H9 (cell line): ENCODE results near the gene FBXO17. TPM values are rescaled to one million over a fixed set of nuclear protein-coding genes. Genes with fewer than 3 reads are reported as not detected.

Experiments used
- DNase-seq: peaks from one replicate; pipeline ENCODE4 v3.0.0-alpha.2; 2017
- H2AFZ ChIP-seq: one replicate; pipeline ENCODE4 v1.6.1; 2013; ENCODE audit warnings: mild to moderate bottlenecking, low read length, control low read depth, moderate library complexity
- H2AK5ac ChIP-seq: 2 replicates; pipeline ENCODE4 v1.6.1; 2013; ENCODE audit warnings: low read length, control low read depth, mixed read lengths; ENCODE audit not compliant: insufficient read length
- H2BK120ac ChIP-seq: one replicate; pipeline ENCODE4 v1.6.1; 2013; ENCODE audit warnings: low read depth, mild to moderate bottlenecking, low read length, control low read depth, inconsistent platforms; ENCODE audit not compliant: poor library complexity, severe bottlenecking
- H2BK12ac ChIP-seq: 2 replicates; pipeline ENCODE4 v1.6.1; 2013; ENCODE audit warnings: low read length, control low read depth, mixed read lengths, low read depth; ENCODE audit not compliant: insufficient read length
- H2BK15ac ChIP-seq: 2 replicates; pipeline ENCODE4 v1.6.1; 2013; ENCODE audit warnings: low read depth, low read length, control low read depth
- H2BK20ac ChIP-seq: one replicate; pipeline ENCODE4 v1.6.1; 2013; ENCODE audit warnings: low read depth, mild to moderate bottlenecking, low read length, control low read depth, inconsistent platforms; ENCODE audit not compliant: poor library complexity, severe bottlenecking
- H2BK5ac ChIP-seq: 2 replicates; pipeline ENCODE4 v1.6.1; 2013; ENCODE audit warnings: low read length, control low read depth, mixed read lengths; ENCODE audit not compliant: insufficient read length
- H3K14ac ChIP-seq: 2 replicates; pipeline ENCODE4 v1.6.1; 2013; ENCODE audit warnings: low read length, control low read depth; ENCODE audit not compliant: insufficient read depth
- H3K18ac ChIP-seq: 2 replicates; pipeline ENCODE4 v1.6.1; 2013; ENCODE audit warnings: low read depth, mild to moderate bottlenecking, mixed read lengths, low read length, control low read depth; ENCODE audit not compliant: insufficient read length
- H3K23ac ChIP-seq: 2 replicates; pipeline ENCODE4 v1.6.1; 2013; ENCODE audit warnings: low read length, control low read depth, mixed read lengths, low read depth; ENCODE audit not compliant: insufficient read length
- H3K23me2 ChIP-seq: 2 replicates; pipeline ENCODE4 v1.6.1; 2013; ENCODE audit warnings: low read depth, mild to moderate bottlenecking, mixed read lengths, low read length, control low read depth; ENCODE audit not compliant: insufficient read length, poor library complexity, severe bottlenecking
- H3K27ac ChIP-seq: 2 replicates; pipeline ENCODE4 v1.5.1; 2013; ENCODE audit warnings: low read length, control low read depth, mixed read lengths, low read depth; ENCODE audit not compliant: insufficient read length
- H3K27me3 ChIP-seq: 2 replicates; pipeline ENCODE4 v1.6.1; 2013; ENCODE audit warnings: low read length, control low read depth, inconsistent platforms; ENCODE audit not compliant: insufficient read depth
- H3K4ac ChIP-seq: 2 replicates; pipeline ENCODE4 v1.6.1; 2013; ENCODE audit warnings: low read depth, mild to moderate bottlenecking, control low read depth, inconsistent platforms, low read length, moderate library complexity
- H3K4me1 ChIP-seq: 2 replicates; pipeline ENCODE4 v1.6.1; 2013; ENCODE audit warnings: low read length, control low read depth, inconsistent platforms; ENCODE audit not compliant: insufficient read depth
- H3K4me2 ChIP-seq: 2 replicates; pipeline ENCODE4 v1.6.1; 2013; ENCODE audit warnings: low read length, control low read depth, mixed read lengths; ENCODE audit not compliant: insufficient read length, insufficient read depth
- H3K56ac ChIP-seq: 2 replicates; pipeline ENCODE4 v1.6.1; 2013; ENCODE audit warnings: low read depth, mild to moderate bottlenecking, mixed read lengths, low read length, control low read depth; ENCODE audit not compliant: insufficient read length
- H3K79me1 ChIP-seq: 2 replicates; pipeline ENCODE4 v1.6.1; 2013; ENCODE audit warnings: low read depth, mild to moderate bottlenecking, moderate library complexity, low read length, control low read depth, inconsistent platforms; ENCODE audit not compliant: insufficient read depth, poor library complexity, severe bottlenecking
- H3K79me2 ChIP-seq: 2 replicates; pipeline ENCODE4 v1.6.1; 2013; ENCODE audit warnings: low read length, control low read depth, inconsistent platforms; ENCODE audit not compliant: insufficient read depth
- H3K9ac ChIP-seq: 2 replicates; pipeline ENCODE4 v1.6.1; 2013; ENCODE audit warnings: low read length, control low read depth, mixed read lengths; ENCODE audit not compliant: insufficient read length; ENCODE audit errors: extremely low read depth
- H3K9me3 ChIP-seq: one replicate; pipeline ENCODE4 v1.6.1; 2013; ENCODE audit warnings: low read depth, low read length, inconsistent platforms; ENCODE audit not compliant: control insufficient read depth
- H3T11ph ChIP-seq: one replicate; pipeline ENCODE4 v1.6.1; 2013; ENCODE audit warnings: mild to moderate bottlenecking, low read length, control low read depth, inconsistent platforms
- H4K20me1 ChIP-seq: one replicate; pipeline ENCODE4 v1.6.1; 2013; ENCODE audit not compliant: control insufficient read depth, insufficient read length, insufficient read depth
- H4K5ac ChIP-seq: 2 replicates; pipeline ENCODE4 v1.6.1; 2013; ENCODE audit warnings: low read depth, mild to moderate bottlenecking, mixed read lengths, low read length, control low read depth; ENCODE audit not compliant: insufficient read length
- H4K8ac ChIP-seq: replicated peaks from 2 replicates; pipeline ENCODE4 v1.6.1; 2013; ENCODE audit warnings: low read length, control low read depth, mixed read lengths, low read depth; ENCODE audit not compliant: insufficient read length
- H4K91ac ChIP-seq: 2 replicates; pipeline ENCODE4 v1.6.1; 2013; ENCODE audit warnings: low read depth, mild to moderate bottlenecking, moderate library complexity, mixed read lengths, low read length, control low read depth; ENCODE audit not compliant: insufficient read length
- H3K27ac Mint-ChIP-seq, 3 experiments: 2 replicates in 2 of 3; 3 replicates in 1 of 3; pipeline ENCODE4 v1.8.0; 2020 to 2021; ENCODE audit warnings: mixed read lengths in 3 of 3, mild to moderate bottlenecking in 1 of 3, moderate library complexity in 1 of 3
- H3K27me3 Mint-ChIP-seq: 2 replicates; pipeline ENCODE4 v1.8.0; 2021; ENCODE audit warnings: low read depth, mild to moderate bottlenecking, moderate library complexity, mixed read lengths
- H3K36me3 Mint-ChIP-seq, 3 experiments: 2 replicates in 2 of 3; 3 replicates in 1 of 3; pipeline ENCODE4 v1.8.0; 2020 to 2021; ENCODE audit warnings: low read depth in 3 of 3, mixed read lengths in 3 of 3; ENCODE audit not compliant: insufficient read depth in 1 of 3
- H3K4me1 Mint-ChIP-seq, 2 experiments: 2 replicates each; pipeline ENCODE4 v1.8.0; 2020; ENCODE audit warnings: mixed read lengths in 2 of 2
- H3K4me3 Mint-ChIP-seq, 2 experiments: 2 replicates in 1 of 2; 3 replicates in 1 of 2; pipeline ENCODE4 v1.8.0; 2020 to 2021; ENCODE audit warnings: mild to moderate bottlenecking in 2 of 2, mixed read lengths in 2 of 2, moderate library complexity in 1 of 2
- H3K9me3 Mint-ChIP-seq, 2 experiments: 2 replicates in 1 of 2; 3 replicates in 1 of 2; pipeline ENCODE4 v1.8.0; 2020; ENCODE audit warnings: mild to moderate bottlenecking in 2 of 2, mixed read lengths in 2 of 2, moderate library complexity in 1 of 2
- WGBS: extraction: QIAGEN DNeasy Blood & Tissue Kit; methylation state at CpG from one replicate; pipeline ENCODE4 v1.1.7; 2013; ENCODE audit warnings: missing lambda C conversion rate, low lambda C conversion rate, mixed read lengths; ENCODE audit not compliant: insufficient read length; ENCODE audit errors: extremely low coverage; 5-methylcytosine and 5-hydroxymethylcytosine counted together
- total RNA-seq: library from RNA; stranded (reverse); gene quantifications from 2 replicates; pipeline ENCODE4 v1.2.1, GENCODE V29; 2021
- TF ChIP-seq, protein P1 (sequence below): fragments of 200-600 bp; sonication (generic); conservative IDR thresholded peaks from 3 replicates; pipeline ENCODE4 v1.8.0; 2021; ENCODE audit warnings: antibody characterized with exemption, mild to moderate bottlenecking

The FBXO17 gene
- total RNA-seq, 1 experiment from 2014 or later: 25.5 TPM

DNA sequence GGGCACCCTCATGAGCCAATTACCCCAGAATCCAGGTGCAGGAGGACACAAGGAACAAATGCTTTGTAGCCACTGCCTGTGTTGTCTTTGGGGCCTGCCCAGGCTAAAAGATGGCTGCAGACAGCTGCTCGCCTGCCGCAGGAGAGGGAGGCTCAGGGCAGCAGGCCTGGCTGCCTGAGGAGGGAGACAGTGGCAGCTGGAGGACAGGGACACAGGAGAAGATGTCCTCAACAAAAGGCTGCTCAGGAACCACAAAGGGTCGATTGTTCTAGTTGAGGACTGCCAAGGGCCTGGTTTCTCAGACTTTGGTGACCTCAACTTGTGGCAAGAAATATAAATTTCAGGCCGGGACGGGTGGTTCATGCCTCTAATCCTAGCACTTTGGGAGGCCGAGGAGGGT is 83.8 kb downstream of the FBXO17 start:
- TF ChIP-seq, protein P1, sequence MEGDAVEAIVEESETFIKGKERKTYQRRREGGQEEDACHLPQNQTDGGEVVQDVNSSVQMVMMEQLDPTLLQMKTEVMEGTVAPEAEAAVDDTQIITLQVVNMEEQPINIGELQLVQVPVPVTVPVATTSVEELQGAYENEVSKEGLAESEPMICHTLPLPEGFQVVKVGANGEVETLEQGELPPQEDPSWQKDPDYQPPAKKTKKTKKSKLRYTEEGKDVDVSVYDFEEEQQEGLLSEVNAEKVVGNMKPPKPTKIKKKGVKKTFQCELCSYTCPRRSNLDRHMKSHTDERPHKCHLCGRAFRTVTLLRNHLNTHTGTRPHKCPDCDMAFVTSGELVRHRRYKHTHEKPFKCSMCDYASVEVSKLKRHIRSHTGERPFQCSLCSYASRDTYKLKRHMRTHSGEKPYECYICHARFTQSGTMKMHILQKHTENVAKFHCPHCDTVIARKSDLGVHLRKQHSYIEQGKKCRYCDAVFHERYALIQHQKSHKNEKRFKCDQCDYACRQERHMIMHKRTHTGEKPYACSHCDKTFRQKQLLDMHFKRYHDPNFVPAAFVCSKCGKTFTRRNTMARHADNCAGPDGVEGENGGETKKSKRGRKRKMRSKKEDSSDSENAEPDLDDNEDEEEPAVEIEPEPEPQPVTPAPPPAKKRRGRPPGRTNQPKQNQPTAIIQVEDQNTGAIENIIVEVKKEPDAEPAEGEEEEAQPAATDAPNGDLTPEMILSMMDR: no peak
- H3K14ac ChIP-seq: no peak overlapping the region
- H3K4me3 Mint-ChIP-seq: peak overlapping the region in 1 of 2 experiments; percentile 20; a peak in 1 of 5 replicates
- H3K79me1 ChIP-seq: no peaks in the 10 kb centered on the region
- no peak overlapping the region for H2BK20ac ChIP-seq
- no peak for DNase-seq
- H3K9me3 Mint-ChIP-seq: no peaks in the 10 kb centered on the region
- H3K56ac ChIP-seq: no peak overlapping the region
- H2AK5ac ChIP-seq: no peak overlapping the region
- no peak overlapping the region for H3K27ac Mint-ChIP-seq
- no peak overlapping the region for H4K5ac ChIP-seq
- no peak overlapping the region for H4K91ac ChIP-seq
- H3K27me3 Mint-ChIP-seq: no peaks in the 10 kb centered on the region; the same call in 1 of the 2 replicates
- no peak overlapping the region for H3K27ac ChIP-seq
- no peak overlapping the region for H2BK12ac ChIP-seq
- H3K4me1 Mint-ChIP-seq: no peaks in the 10 kb centered on the region
- H2AFZ ChIP-seq: no peak overlapping the region
- no peak overlapping the region for H3T11ph ChIP-seq
- no peak overlapping the region for H2BK15ac ChIP-seq
- H3K79me2 ChIP-seq: no peaks in the 10 kb centered on the region
- no peak overlapping the region for H3K4ac ChIP-seq
- no peak overlapping the region for H3K18ac ChIP-seq
- no peaks in the 10 kb centered on the region for H3K23me2 ChIP-seq
- no peaks in the 10 kb centered on the region for H3K9me3 ChIP-seq
- no peak overlapping the region for H4K8ac ChIP-seq
- H2BK120ac ChIP-seq: no peak overlapping the region
- H4K20me1 ChIP-seq: no peaks in the 10 kb centered on the region
- no peak overlapping the region for H3K4me2 ChIP-seq
- no peak overlapping the region for H2BK5ac ChIP-seq
- WGBS: no CpG with 5 or more reads among the region's 6 CpGs
- no peaks in the 10 kb centered on the region for H3K36me3 Mint-ChIP-seq
- H3K4me1 ChIP-seq: no peaks in the 10 kb centered on the region
- no peak overlapping the region for H3K23ac ChIP-seq
- H3K9ac ChIP-seq: no peak overlapping the region
- no peaks in the 10 kb centered on the region for H3K27me3 ChIP-seq

Other genes with a start within 250 kb of the FBXO17 start
- gene CAPN12, start 231.3 kb downstream of the FBXO17 start, total RNA-seq: 10.3 and 10.5 TPM in 2 replicates
- gene LGALS7, start 202.2 kb downstream of the FBXO17 start, total RNA-seq: 0.92 TPM in 1 of 2 replicates, not detected in the other
- gene LGALS7B, start 186.5 kb downstream of the FBXO17 start, total RNA-seq: 0.90 and 1.4 TPM in 2 replicates
- gene LGALS4, start 162.8 kb downstream of the FBXO17 start, total RNA-seq: 0.37 and 0.68 TPM in 2 replicates
- 141 and 145 TPM in 2 replicates for gene ECH1, start 143.9 kb downstream of the FBXO17 start, total RNA-seq
- gene HNRNPL, start 125.8 kb downstream of the FBXO17 start, total RNA-seq: 704 and 710 TPM in 2 replicates
- gene RINL, start 97.5 kb downstream of the FBXO17 start, total RNA-seq: 6.4 and 7.3 TPM in 2 replicates
- 8.4 and 9.2 TPM in 2 replicates for gene SIRT2, start 76.1 kb downstream of the FBXO17 start, total RNA-seq
- 33.8 and 36.7 TPM in 2 replicates for gene NFKBIB, start 75.8 kb downstream of the FBXO17 start, total RNA-seq
- gene CCER2, start 63.6 kb downstream of the FBXO17 start, total RNA-seq: 0.99 and 1.3 TPM in 2 replicates
- gene SARS2, start 45.0 kb downstream of the FBXO17 start, total RNA-seq: 57.4 and 59.7 TPM in 2 replicates
- 81.3 and 82.4 TPM in 2 replicates for gene MRPS12, start 44.8 kb downstream of the FBXO17 start, total RNA-seq
- 14.5 and 16.7 TPM in 2 replicates for gene FBXO27, start 56.8 kb upstream of the FBXO17 start, total RNA-seq
- 0.15 and 0.18 TPM in 2 replicates for gene ACP7, start 108.6 kb upstream of the FBXO17 start, total RNA-seq
- gene PAK4, start 150.0 kb upstream of the FBXO17 start, total RNA-seq: 62.6 and 63.1 TPM in 2 replicates
- 1.9 and 2.7 TPM in 2 replicates for gene NCCRP1, start 221.2 kb upstream of the FBXO17 start, total RNA-seq
- gene SYCN, start 228.5 kb upstream of the FBXO17 start, total RNA-seq: not detected in 2 replicates